Kidney (tissue), 14 donors: ENCODE measurements around the gene RENBP. TPM values are rescaled to one million over a fixed set of nuclear protein-coding genes. Genes with fewer than 3 reads are reported as not detected.
A peak's percentile ranks its signal among the peaks of the same experiment; 100 is the strongest.

Source experiments
- DNase-seq, 5 donors: peaks; one replicate each; pipeline ENCODE4 v3.0.0-alpha.2; 2013 to 2020
- FAIRE-seq: peaks from 2 replicates; lab custom pipeline; 2012; peaks lifted over from hg19 to GRCh38; lab: Jason Lieb, UNC
- H3K27ac ChIP-seq, 2 donors: one replicate each; pipeline ENCODE4 v1.7.0; 2013; ENCODE audit warnings: low read depth in 2 of 2, low read length in 2 of 2, inconsistent platforms in 1 of 2
- H3K27me3 ChIP-seq: one replicate; pipeline ENCODE4 v1.7.1; 2013; ENCODE audit warnings: low read length, inconsistent platforms; ENCODE audit not compliant: control insufficient read depth, insufficient read depth
- H3K36me3 ChIP-seq, 3 donors: one replicate each; pipeline versions ENCODE4 v1.7.0 to v1.7.1; 2013; ENCODE audit warnings: low read length in 3 of 3, control low read depth in 1 of 3, inconsistent platforms in 1 of 3; ENCODE audit not compliant: insufficient read depth in 3 of 3, control insufficient read depth in 2 of 3
- H3K4me1 ChIP-seq, 3 donors: one replicate each; pipeline versions ENCODE4 v1.7.0 to v1.7.1; 2013; ENCODE audit warnings: low read length in 3 of 3, inconsistent platforms in 1 of 3, low read depth in 1 of 3; ENCODE audit not compliant: control insufficient read depth in 2 of 3, insufficient read depth in 2 of 3
- H3K4me3 ChIP-seq, 3 donors: one replicate each; pipeline versions ENCODE4 v1.7.0 to v1.8.1; 2013; ENCODE audit warnings: low read length in 3 of 3, control low read depth in 1 of 3, inconsistent platforms in 1 of 3
- H3K9ac ChIP-seq, 3 donors: one replicate each; pipeline versions ENCODE4 v1.7.0 to v1.7.1; 2013; ENCODE audit warnings: low read length in 3 of 3, control low read depth in 1 of 3, inconsistent platforms in 1 of 3
- H3K9me3 ChIP-seq, 3 donors: one replicate each; pipeline versions ENCODE4 v1.7.0 to v1.7.1; 2013; ENCODE audit warnings: low read length in 3 of 3, control low read depth in 1 of 3, inconsistent platforms in 1 of 3; ENCODE audit not compliant: control insufficient read depth in 2 of 3, insufficient read depth in 1 of 3
- CTCF ChIP-seq: IDR thresholded peaks from 3 replicates; pipeline ENCODE4 v1.5.1; 2012; ENCODE audit warnings: mild to moderate bottlenecking, moderate library complexity, borderline replicate concordance; ENCODE audit not compliant: insufficient read depth; ENCODE audit errors: extremely low read depth
- intact Hi-C: fragments of 100-400 bp; cut with DNase I; formaldehyde crosslinking; loops from one replicate; pipeline ENCODE4 v1.11.1; 2022
- polyA plus RNA-seq: library from polyadenylated mRNA; stranded (reverse); fragments of 350-450 nt; fragmentation: Illumina TruSeq; extraction: RNeasy Lipid Tissue Mini Kit (QIAGEN cat#74804); gene quantifications from one replicate; pipeline ENCODE4 v1.2.3, GENCODE V29; 2014; ENCODE audit warnings: low read depth, low replicate concordance; ENCODE audit not compliant: insufficient read depth
- total RNA-seq: library from RNA; stranded (reverse); fragmentation: NEBNext Ultra II Directional; extraction: Animal tissue kit (Norgen Biotek cat#: 25700); gene quantifications from one replicate; pipeline ENCODE4 v1.2.1, GENCODE V29; 2021
- donor health status: control.
- donor health status: control.
- donor health status: control.
- donor health status: control.
- donor health status: control.
- donor health status: DM: yes; HTN: yes; CAD: no.
- donor health status: Normal renal cell carcinoma (clear cell type).

The RENBP gene
- total and polyA plus RNA-seq, 2 donors from 2014 or later = 22.9 to 78.2 TPM

GRCh38 chrX:153933748-153934147 is 10.7 kb downstream of the RENBP start:
- no peak overlapping the region for H3K27ac ChIP-seq
- H3K4me1 ChIP-seq = peaks cover 0 to 5% (median 5%) of the 10 kb centered on the region in 3 donors
- intact Hi-C loops = no loop called here
- H3K9ac ChIP-seq = peak overlapping the region in 1 of 3 donors; percentile 51
- peaks cover 0 to 2% (median 0%) of the 10 kb centered on the region in 3 donors for H3K36me3 ChIP-seq
- no peak for DNase-seq
- peak overlapping the region in 2 of 3 donors; percentile 60 to 72 for H3K4me3 ChIP-seq
- TF ChIP-seq CTCF = no peak
- no peaks in the 10 kb centered on the region for H3K27me3 ChIP-seq
- H3K9me3 ChIP-seq = no peaks in the 10 kb centered on the region
- no peak for FAIRE-seq

- Histone ChIP-seq H3K4me3 (no peak overlapping the region), H3K4me1 (peaks cover 0 to 5% (median 5%) of the 10 kb centered on the region in 3 donors), H3K9ac (no peak overlapping the region), H3K27ac (no peak overlapping the region), H3K36me3 (peaks cover 0 to 2% (median 0%) of the 10 kb centered on the region in 3 donors), H3K9me3 (no peaks in the 10 kb centered on the region), H3K27me3 (no peaks in the 10 kb centered on the region)
- DNase-seq (peak in 1 of 5 donors; percentile 65), FAIRE-seq (no peak)
- TF ChIP-seq CTCF = no peak
- intact Hi-C loops = no loop called here
These were observed 12.1 kb downstream of the RENBP start for GRCh38 chrX:153932220-153932915.

- Histone ChIP-seq H3K9me3 (no peaks in the 10 kb centered on the region), H3K27me3 (no peaks in the 10 kb centered on the region), H3K36me3 (peaks cover 0 to 2% (median 0%) of the 10 kb centered on the region in 3 donors), H3K9ac (no peak overlapping the region), H3K4me1 (peaks cover 0 to 10% (median 5%) of the 10 kb centered on the region in 3 donors), H3K4me3 (no peak overlapping the region), H3K27ac (no peak overlapping the region)
- DNase-seq = peak in 1 of 5 donors; percentile 51
- intact Hi-C loops = no loop called here
- no peak for FAIRE-seq
- TF ChIP-seq CTCF = no peak
These were observed 12.7 kb downstream of the RENBP start for GRCh38 chrX:153931748-153932147.
